ENCODE results near the gene GLG1. TPM values are rescaled to one million over a fixed set of nuclear protein-coding genes. Genes with fewer than 3 reads are reported as not detected.

Gene GLG1
- total and polyA plus RNA-seq, 2 donors (not counting 3 experiments of a cell fraction or from before 2014, with no cell fraction given) = 86.3 to 165 TPM

DNA sequence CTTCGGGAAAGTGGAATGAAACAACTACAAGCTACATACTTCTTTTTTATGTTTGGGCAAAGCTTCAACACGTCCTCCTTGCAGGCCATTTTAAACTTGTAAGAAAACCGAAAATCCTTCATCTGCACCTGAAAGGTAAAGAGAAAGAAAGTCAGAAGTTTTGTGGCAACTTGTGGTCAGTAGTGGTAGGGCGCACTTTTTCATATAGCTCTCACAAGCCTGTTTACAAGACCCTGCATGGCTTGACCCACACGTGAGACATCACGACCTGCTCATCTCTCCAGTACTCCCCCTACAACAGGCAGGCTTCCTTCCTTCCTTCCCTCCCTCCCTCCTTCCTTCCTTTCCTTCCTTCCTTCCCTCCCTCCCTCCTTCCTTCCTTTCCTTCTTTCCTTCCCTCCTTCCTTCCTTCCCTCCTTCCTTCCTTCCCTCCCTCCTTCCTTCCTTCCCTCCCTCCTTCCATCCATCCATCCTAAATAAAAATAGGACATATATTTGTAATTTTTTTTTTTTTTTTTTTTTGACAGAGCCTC lies 136.9 kb downstream of the GLG1 start:
- no peak overlapping the region for H3K9ac ChIP-seq (replicated peaks; ENCODE audit: extremely low read depth, insufficient read depth, low read length)
- H3K9me3 ChIP-seq (replicated peaks; ENCODE audit: control insufficient read depth, insufficient read depth, low read length) = no peaks in the 10 kb centered on the region
- H3K4me1 ChIP-seq (ENCODE audit: control insufficient read depth, extremely low read depth, insufficient read depth, low read length) = peaks cover 6% of the 10 kb centered on the region
- TF ChIP-seq, protein P1, sequence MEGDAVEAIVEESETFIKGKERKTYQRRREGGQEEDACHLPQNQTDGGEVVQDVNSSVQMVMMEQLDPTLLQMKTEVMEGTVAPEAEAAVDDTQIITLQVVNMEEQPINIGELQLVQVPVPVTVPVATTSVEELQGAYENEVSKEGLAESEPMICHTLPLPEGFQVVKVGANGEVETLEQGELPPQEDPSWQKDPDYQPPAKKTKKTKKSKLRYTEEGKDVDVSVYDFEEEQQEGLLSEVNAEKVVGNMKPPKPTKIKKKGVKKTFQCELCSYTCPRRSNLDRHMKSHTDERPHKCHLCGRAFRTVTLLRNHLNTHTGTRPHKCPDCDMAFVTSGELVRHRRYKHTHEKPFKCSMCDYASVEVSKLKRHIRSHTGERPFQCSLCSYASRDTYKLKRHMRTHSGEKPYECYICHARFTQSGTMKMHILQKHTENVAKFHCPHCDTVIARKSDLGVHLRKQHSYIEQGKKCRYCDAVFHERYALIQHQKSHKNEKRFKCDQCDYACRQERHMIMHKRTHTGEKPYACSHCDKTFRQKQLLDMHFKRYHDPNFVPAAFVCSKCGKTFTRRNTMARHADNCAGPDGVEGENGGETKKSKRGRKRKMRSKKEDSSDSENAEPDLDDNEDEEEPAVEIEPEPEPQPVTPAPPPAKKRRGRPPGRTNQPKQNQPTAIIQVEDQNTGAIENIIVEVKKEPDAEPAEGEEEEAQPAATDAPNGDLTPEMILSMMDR (IDR thresholded peaks at IDR 0.05; ENCODE audit: extremely low read depth in 1 of 2, insufficient read depth in 1 of 2, low read depth in 1 of 2, low read length in 2 of 2) = no peak
- TF ChIP-seq, protein P2, sequence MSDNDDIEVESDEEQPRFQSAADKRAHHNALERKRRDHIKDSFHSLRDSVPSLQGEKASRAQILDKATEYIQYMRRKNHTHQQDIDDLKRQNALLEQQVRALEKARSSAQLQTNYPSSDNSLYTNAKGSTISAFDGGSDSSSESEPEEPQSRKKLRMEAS (IDR thresholded peaks at IDR 0.05; ENCODE audit: insufficient read depth, insufficient read length) = no peak
- TF ChIP-seq EZH2 (IDR thresholded peaks at IDR 0.05; ENCODE audit: borderline replicate concordance, low read depth, low read length, severe bottlenecking) (no peak), GATA2 (IDR thresholded peaks at IDR 0.05; ENCODE audit: insufficient read depth, insufficient read length, low read depth, low read length) (no peak), FOS (IDR thresholded peaks at IDR 0.05; ENCODE audit: borderline replicate concordance, insufficient read depth, low read length) (no peak)
- FAIRE-seq (no peak), DNase-seq (ENCODE audit: low read depth, low spot score) (no peak)
- no TSS peak for BruUV-seq (replicated peaks)
- ChIA-PET POLR2A (no interaction called here), CTCF (interaction anchor here (0.8 kb wide), 1 partner anchor 15 kb away, joined by 3 read pairs; no protein-coding TSS in a partner anchor)
- H4K20me1 ChIP-seq (replicated peaks; ENCODE audit: control insufficient read depth, extremely low read depth, insufficient read depth, low read length) = no peaks in the 10 kb centered on the region
- H3K4me3 ChIP-seq (replicated peaks in 1 of 3; ENCODE audit: insufficient read depth in 1 of 3, low read depth in 1 of 3, low read length in 3 of 3) = no peak overlapping the region
- H3K27me3 ChIP-seq (ENCODE audit: control insufficient read depth in 2 of 2, insufficient read depth in 2 of 2, low read length in 2 of 2) = no peaks in the 10 kb centered on the region
- intact Hi-C loops (cut with micrococcal nuclease) (no loop called here), dilution Hi-C loops (cut with MboI; ENCODE audit: extremely low pct_ligation_motif_present, low sequenced_read_pairs) (no loop called here)
- H3K79me2 ChIP-seq (ENCODE audit: control insufficient read depth, insufficient read depth, low read length) = no peaks in the 10 kb centered on the region
- H3K27ac ChIP-seq (ENCODE audit: insufficient read depth, low read depth, low read length) = no peak overlapping the region
- no peak overlapping the region for H2AFZ ChIP-seq (ENCODE audit: low read depth, low read length)
- H3K9me1 ChIP-seq (replicated peaks; ENCODE audit: control insufficient read depth, extremely low read depth, insufficient read depth, low read length) = no peaks in the 10 kb centered on the region
- no peak overlapping the region for H3K4me2 ChIP-seq (ENCODE audit: insufficient read depth, low read length)
- H3K36me3 ChIP-seq (ENCODE audit: control insufficient read depth in 2 of 2, extremely low read depth in 1 of 2, insufficient read depth in 2 of 2, low read length in 2 of 2) = peaks cover 20 to 30% of the 10 kb centered on the region in 2 experiments

Measured in endothelial cell of umbilical vein (primary cell).